Activated CD4-positive, alpha-beta T cell treated with anti-CD3 and anti-CD28 coated beads, Interleukin-2, amount 10 ng/mL, durations not matched to agents 7 days and 5 days (primary cell): ENCODE data around the gene OSBP2. TPM values are rescaled to one million over a fixed set of nuclear protein-coding genes. Genes with fewer than 3 reads are reported as not detected.

Experiments used
- CTCF ChIA-PET: fragments of 350-600 bp; sonication (Branson Sonifier 250); formaldehyde crosslinking; loops from one replicate; lab custom pipeline; 2021; ENCODE audit warnings: antibody characterized with exemption; lab: Charles Lee
- POLR2A ChIA-PET: fragments of 350-600 bp; sonication (Branson Sonifier 250); formaldehyde crosslinking; loops from one replicate; lab custom pipeline; 2021; ENCODE audit warnings: antibody characterized with exemption; lab: Charles Lee
- DNase-seq: peaks from one replicate; pipeline ENCODE4 v3.0.0-alpha.2; 2020
- H3K27ac Mint-ChIP-seq: one replicate; pipeline ENCODE4 v1.8.0; 2021; ENCODE audit warnings: mild to moderate bottlenecking, moderate library complexity, mixed read lengths
- H3K27me3 Mint-ChIP-seq: one replicate; pipeline ENCODE4 v1.8.0; 2021; ENCODE audit warnings: mixed read lengths
- H3K36me3 Mint-ChIP-seq: one replicate; pipeline ENCODE4 v1.8.0; 2021; ENCODE audit warnings: low read depth, mixed read lengths
- H3K4me1 Mint-ChIP-seq: one replicate; pipeline ENCODE4 v1.8.0; 2021; ENCODE audit warnings: mixed read lengths
- H3K4me3 Mint-ChIP-seq: one replicate; pipeline ENCODE4 v1.8.0; 2021; ENCODE audit warnings: mild to moderate bottlenecking, moderate library complexity, mixed read lengths
- H3K9me3 Mint-ChIP-seq: one replicate; pipeline ENCODE4 v1.8.0; 2021; ENCODE audit warnings: mixed read lengths
- total RNA-seq, 2 experiments: library from RNA; stranded (reverse); gene quantifications; one replicate each; pipeline ENCODE4 v1.2.3, GENCODE V29; 2021

The OSBP2 gene
- total RNA-seq, 2 experiments from 2014 or later, result 1.1 TPM

DNA sequence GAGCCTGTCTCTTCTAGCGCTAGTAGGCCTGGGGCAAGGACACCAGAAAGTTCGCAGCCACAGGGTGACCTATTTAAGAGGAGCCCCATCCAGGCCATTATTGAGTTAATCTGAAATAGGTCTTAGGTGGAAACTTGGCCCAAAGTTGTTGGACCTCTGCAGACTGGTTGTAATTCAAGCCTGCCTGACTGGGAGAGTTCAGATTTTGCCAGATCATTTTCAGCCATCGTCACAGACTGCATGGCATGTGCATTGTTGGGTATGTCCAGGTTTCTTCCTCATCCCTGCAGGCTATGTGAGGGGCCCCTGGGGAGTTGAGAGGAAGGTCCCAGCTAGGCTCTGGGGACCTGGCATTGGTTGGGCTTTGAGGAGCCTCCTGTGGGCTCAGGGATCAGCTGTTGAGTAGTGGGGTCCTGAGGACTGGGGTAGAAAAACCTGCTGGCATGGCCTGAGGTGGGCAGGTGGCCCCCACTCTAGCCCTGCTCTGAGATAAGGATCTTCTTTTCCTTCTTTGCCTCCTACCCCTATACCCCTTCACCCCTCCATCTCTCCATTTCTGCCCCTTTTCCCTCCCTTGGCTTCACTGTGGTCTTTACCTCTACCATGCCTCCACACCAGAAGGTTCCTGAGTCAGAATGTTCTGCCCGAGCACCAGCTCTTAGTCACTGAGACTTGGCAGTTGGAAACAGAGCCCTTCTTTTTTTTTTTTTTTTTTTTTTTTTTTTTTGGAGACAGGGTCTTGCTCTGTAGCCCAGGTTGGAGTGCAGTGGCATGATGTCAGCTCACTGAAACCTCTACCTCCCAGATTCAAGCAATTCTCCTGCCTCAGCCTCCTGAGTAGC, 161.2 kb downstream of the OSBP2 start:
- Mint-ChIP-seq H3K36me3 (no peaks in the 10 kb centered on the region), H3K4me3 (no peak overlapping the region), H3K4me1 (no peaks in the 10 kb centered on the region), H3K9me3 (peaks cover 9% of the 10 kb centered on the region), H3K27me3 (peaks cover 4% of the 10 kb centered on the region), H3K27ac (no peak overlapping the region)
- CTCF ChIA-PET, result interaction anchor here (0.6 kb wide), 1 partner anchor 808 kb away, joined by 5 read pairs; no protein-coding TSS in a partner anchor
- POLR2A ChIA-PET, result no interaction called here
- no peak for DNase-seq

DNA sequence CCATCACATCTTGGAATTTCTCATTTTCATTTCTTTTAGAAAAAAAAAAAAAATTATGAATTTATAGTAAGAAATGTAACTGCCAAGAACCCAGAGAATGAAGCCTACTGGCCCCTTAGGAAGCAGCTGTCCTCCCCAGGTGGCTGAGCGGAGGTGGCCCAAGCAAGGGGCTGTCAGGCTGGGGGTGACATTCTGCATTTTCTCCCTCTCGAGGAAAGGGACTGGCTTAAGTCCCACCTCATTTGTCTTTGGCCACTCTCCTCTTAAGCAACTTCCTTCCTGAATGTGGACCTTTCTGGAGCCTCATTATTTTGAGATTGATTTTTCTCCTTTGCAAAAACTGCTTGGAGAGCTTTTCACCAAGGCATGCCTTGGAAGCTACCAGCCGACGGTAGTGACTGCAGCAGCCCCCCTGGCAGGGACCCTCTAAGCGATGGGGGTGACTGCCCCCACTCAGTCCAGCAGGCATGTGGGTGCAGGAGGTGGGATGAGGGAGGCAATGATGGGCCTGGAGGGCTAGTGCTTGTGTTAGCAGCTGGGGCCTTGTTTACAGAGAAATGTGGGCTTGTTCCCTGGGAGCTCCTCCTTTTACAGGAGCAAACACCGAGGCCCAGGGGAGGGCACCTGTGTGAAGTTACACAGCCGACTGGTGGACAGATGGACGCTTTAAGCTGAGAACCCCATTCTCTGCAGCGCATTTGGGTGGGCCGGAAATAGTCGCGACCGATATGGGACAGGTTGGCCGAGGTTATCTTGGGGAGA, 162.2 kb downstream of the OSBP2 start:
- CTCF ChIA-PET, result no interaction called here

DNA sequence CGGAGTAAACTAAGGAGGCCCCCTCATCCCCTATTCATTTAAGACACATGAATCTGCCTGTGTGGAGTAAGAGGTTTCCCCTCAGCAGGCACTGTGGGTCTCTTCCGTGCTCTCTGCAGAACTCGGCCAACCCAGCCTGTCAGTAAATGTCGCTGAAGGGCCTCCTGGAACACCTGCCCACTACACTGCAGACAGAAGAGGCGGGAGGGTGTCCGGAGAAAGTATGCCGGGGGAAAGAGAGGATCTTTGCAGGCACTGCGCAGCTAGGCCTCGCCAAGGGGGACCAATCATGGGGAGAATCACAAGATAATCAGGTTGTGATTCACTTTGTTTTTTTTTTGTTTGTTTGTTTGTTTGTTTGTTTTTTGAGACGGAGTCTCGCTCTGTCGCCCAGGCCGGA, 163.1 kb downstream of the OSBP2 start:
- H3K27ac Mint-ChIP-seq, result no peak overlapping the region
- CTCF ChIA-PET, result no interaction called here
- no peaks in the 10 kb centered on the region for H3K36me3 Mint-ChIP-seq
- H3K4me1 Mint-ChIP-seq, result no peaks in the 10 kb centered on the region
- no peak for DNase-seq
- H3K4me3 Mint-ChIP-seq, result no peak overlapping the region
- peaks cover 4% of the 10 kb centered on the region for H3K27me3 Mint-ChIP-seq
- peaks cover 7% of the 10 kb centered on the region for H3K9me3 Mint-ChIP-seq
- POLR2A ChIA-PET, result no interaction called here

More for the DNA sequence above, 162.2 kb downstream of the OSBP2 start:
- Mint-ChIP-seq H3K27me3 (peaks cover 4% of the 10 kb centered on the region), H3K27ac (no peak overlapping the region), H3K36me3 (no peaks in the 10 kb centered on the region), H3K4me1 (no peaks in the 10 kb centered on the region), H3K9me3 (peaks cover 9% of the 10 kb centered on the region), H3K4me3 (no peak overlapping the region)
- DNase-seq, result no peak
- POLR2A ChIA-PET, result no interaction called here

- H3K4me3 Mint-ChIP-seq, result no peak overlapping the region
These were observed 164.5 kb downstream of the OSBP2 start for GRCh38 chr22:30858976-30859713.

GRCh38 chr22:30859714-30860095, 165.0 kb downstream of the OSBP2 start:
- no peak for DNase-seq
- no peaks in the 10 kb centered on the region for H3K36me3 Mint-ChIP-seq
- ChIA-PET CTCF (interaction anchor here (1.0 to 1.5 kb wide), 2 partner anchors 11 to 212 kb away, joined by 3 read pairs; no protein-coding TSS in a partner anchor), POLR2A (no interaction called here)
- no peaks in the 10 kb centered on the region for H3K4me1 Mint-ChIP-seq
- H3K9me3 Mint-ChIP-seq, result peaks cover under 1% of the 10 kb centered on the region
- H3K4me3 Mint-ChIP-seq, result no peak overlapping the region
- H3K27me3 Mint-ChIP-seq, result no peaks in the 10 kb centered on the region
- H3K27ac Mint-ChIP-seq, result no peak overlapping the region

More at GRCh38 chr22:30858976-30859713, 164.5 kb downstream of the OSBP2 start:
- CTCF ChIA-PET, result interaction anchor here (1.0 kb wide), 1 partner anchor 213 kb away, joined by 3 read pairs; no protein-coding TSS in a partner anchor
- no peak overlapping the region for H3K27ac Mint-ChIP-seq
- no peaks in the 10 kb centered on the region for H3K36me3 Mint-ChIP-seq
- POLR2A ChIA-PET, result no interaction called here
- H3K4me1 Mint-ChIP-seq, result no peaks in the 10 kb centered on the region
- H3K9me3 Mint-ChIP-seq, result peaks cover 3% of the 10 kb centered on the region
- no peaks in the 10 kb centered on the region for H3K27me3 Mint-ChIP-seq
- DNase-seq, result no peak

GRCh38 chr22:30860176-30861105, 165.8 kb downstream of the OSBP2 start:
- no peak overlapping the region for H3K4me3 Mint-ChIP-seq
- H3K36me3 Mint-ChIP-seq, result no peaks in the 10 kb centered on the region
- H3K27ac Mint-ChIP-seq, result no peak overlapping the region
- H3K4me1 Mint-ChIP-seq, result no peaks in the 10 kb centered on the region
- DNase-seq, result no peak
- ChIA-PET POLR2A (no interaction called here), CTCF (interaction anchor here (0.5 to 1.5 kb wide), 3 partner anchors 10 to 232 kb away, joined by 3 read pairs; no protein-coding TSS in a partner anchor)
- H3K9me3 Mint-ChIP-seq, result no peaks in the 10 kb centered on the region
- H3K27me3 Mint-ChIP-seq, result no peaks in the 10 kb centered on the region

DNA sequence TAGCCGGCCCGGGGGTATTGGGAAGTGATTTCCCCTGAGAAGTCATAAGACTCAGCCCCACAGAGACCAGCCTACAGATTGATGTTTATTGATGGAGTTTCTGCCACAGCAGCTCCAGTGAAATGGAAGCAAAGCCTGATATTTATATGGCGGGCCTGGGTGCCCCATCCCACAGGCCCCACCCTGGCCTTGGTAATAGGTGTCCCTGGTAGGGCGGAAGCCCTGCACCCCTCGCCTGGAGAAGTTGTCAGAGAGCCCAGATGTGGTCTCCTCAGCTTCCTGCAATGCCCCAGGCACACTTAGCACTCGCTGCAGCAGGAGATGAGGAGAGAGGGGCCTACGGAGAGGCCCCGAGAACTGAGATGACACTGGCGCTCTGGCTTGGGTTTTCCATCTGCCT, 166.5 kb downstream of the OSBP2 start:
- no peaks in the 10 kb centered on the region for H3K4me1 Mint-ChIP-seq
- no peak for DNase-seq
- H3K27ac Mint-ChIP-seq, result no peak overlapping the region
- H3K27me3 Mint-ChIP-seq, result no peaks in the 10 kb centered on the region
- ChIA-PET CTCF (interaction anchor here (0.5 to 1.5 kb wide), 2 partner anchors 9 to 233 kb away, joined by 3 read pairs; no protein-coding TSS in a partner anchor), POLR2A (no interaction called here)
- H3K4me3 Mint-ChIP-seq, result no peak overlapping the region
- H3K36me3 Mint-ChIP-seq, result no peaks in the 10 kb centered on the region
- no peaks in the 10 kb centered on the region for H3K9me3 Mint-ChIP-seq

DNA sequence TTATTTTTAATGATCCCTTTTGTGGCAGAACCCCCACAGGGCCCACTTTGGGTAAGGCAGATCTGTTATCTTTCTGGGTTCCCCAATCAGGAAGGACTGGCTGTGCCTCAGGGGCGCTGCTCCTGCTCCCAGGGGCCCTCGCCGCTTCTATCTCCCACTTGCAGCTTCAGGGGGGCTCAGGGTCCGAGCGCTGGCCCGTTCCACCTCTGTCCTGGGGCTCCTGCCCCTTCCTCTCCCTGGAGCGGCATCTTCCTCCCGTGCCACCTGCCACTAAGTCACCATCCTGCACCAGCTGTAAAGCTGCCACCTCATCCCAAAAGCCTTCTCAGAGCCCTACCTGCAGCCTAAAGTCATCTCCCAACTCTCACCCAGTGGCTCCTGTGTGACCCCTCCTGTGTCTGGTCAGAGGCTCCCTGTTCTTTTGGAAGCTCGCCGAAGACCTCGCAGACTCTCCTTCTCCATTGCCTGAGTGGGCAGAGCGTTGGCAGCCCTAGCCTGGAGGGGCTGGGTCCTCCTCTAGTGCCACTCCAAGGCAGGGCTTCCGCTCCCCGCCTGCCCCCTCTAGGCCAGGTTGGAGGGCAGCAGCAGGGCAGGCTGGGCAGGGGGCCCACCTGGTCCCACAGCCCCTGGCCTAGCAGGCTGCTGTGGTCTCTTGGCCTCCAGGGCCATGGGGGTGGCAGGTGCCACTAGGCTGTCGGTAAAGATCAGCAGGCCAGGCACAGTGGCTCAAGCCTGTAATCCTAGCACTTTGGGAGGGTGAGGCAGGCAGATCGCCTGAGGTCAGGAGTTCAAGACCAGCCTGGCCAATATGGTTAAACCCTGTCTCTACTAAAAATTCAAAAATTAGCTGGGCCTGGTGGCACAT, 167.2 kb downstream of the OSBP2 start:
- Mint-ChIP-seq H3K4me3 (no peak overlapping the region), H3K27ac (no peak overlapping the region), H3K9me3 (no peaks in the 10 kb centered on the region), H3K36me3 (no peaks in the 10 kb centered on the region), H3K4me1 (no peaks in the 10 kb centered on the region), H3K27me3 (no peaks in the 10 kb centered on the region)
- no peak for DNase-seq
- POLR2A ChIA-PET, result no interaction called here
- CTCF ChIA-PET, result no interaction called here

GRCh38 chr22:30863081-30863833, 168.6 kb downstream of the OSBP2 start:
- H3K4me3 Mint-ChIP-seq, result no peak overlapping the region
- H3K9me3 Mint-ChIP-seq, result no peaks in the 10 kb centered on the region
- no peak for DNase-seq
- H3K27ac Mint-ChIP-seq, result no peak overlapping the region
- H3K27me3 Mint-ChIP-seq, result no peaks in the 10 kb centered on the region
- CTCF ChIA-PET, result no interaction called here
- no peaks in the 10 kb centered on the region for H3K4me1 Mint-ChIP-seq
- H3K36me3 Mint-ChIP-seq, result no peaks in the 10 kb centered on the region
- POLR2A ChIA-PET, result no interaction called here

DNA sequence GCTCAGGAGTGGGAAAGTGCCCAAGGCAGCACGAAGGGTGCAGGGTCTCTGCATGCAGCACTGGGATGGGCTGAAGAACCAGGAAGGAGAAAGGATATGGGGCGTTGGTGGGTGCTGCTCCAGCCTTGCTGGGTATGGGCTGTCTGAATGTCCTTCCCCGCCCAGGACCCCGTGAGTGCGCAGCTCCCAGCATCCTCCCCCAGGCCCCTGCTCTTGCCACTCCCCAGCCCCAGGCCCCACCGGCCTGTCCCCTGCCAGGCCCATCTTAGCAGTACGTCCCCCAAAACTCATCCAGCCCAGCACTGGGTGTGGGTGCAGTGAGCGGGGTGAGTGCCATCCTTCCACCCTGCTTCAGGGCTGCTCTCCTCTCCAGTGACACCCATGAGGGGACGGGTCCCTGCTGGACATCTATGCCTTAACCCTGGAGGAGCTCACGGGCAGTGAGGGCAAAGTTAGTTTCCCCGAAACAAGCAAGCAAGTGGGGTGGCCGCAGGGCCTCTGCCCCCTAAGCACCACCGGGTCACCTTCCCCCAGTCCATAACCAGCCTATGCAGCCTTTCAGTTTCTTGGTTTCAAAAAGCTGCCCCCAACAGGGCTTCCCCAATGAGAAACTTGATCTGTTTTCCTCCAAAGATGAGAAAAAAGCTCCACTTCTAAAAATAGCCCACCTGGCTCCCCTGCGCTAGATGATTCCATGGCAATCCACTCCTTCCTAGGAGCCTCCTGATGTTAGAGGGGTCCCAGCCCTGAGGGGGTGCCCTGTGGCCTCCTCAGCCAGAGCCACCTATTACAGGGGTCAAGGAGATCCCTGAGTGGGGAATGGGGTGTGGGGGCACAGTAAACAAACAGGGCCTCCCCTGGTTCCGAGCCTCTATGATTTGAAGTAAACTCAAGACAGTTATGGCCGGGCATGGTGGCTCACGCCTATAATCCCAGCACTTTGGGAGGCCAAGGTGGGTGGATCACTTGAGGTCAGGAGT, 170.1 kb downstream of the OSBP2 start:
- Mint-ChIP-seq H3K36me3 (no peaks in the 10 kb centered on the region), H3K27ac (peak overlapping the region; percentile 46), H3K4me3 (no peak overlapping the region), H3K9me3 (no peaks in the 10 kb centered on the region), H3K27me3 (no peaks in the 10 kb centered on the region), H3K4me1 (peaks cover 3% of the 10 kb centered on the region)
- CTCF ChIA-PET, result interaction anchor here (0.7 kb wide), 1 partner anchor 16 kb away, joined by 4 read pairs; no protein-coding TSS in a partner anchor
- DNase-seq, result no peak
- POLR2A ChIA-PET, result no interaction called here
